D341Med (cell line): Measurements from ENCODE around the gene PRX.
"Not testable (repeated sequence)": the region's sequence is repeated elsewhere in the genome, so short reads cannot be mapped to it uniquely, and the experiment has no call there.

Source experiments
- DNase-seq: peaks from one replicate; pipeline ENCODE4 v3.0.0; 2012; ENCODE audit warnings: low spot score

Gene PRX

DNA sequence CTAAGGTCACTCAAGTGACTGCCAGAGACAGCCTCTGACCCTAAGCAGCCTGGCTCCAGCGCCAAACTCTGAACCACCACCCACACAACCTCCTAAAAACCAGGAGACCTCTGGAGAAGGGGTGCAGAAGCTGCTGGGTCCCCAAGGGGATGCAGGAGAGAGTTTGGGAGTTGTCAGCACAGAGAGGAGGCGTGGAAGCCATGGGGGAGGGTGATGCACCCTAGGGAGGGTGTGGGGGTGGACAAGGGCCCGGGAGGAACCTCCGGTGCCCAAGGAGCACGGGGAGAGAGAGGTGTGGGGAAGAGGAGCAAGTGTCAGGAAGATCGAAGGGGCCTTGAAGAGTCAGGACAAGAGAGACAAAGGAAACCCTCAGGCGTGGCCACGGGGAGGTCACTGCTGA lies 21.1 kb downstream of the PRX start:
- no peak for DNase-seq

DNA sequence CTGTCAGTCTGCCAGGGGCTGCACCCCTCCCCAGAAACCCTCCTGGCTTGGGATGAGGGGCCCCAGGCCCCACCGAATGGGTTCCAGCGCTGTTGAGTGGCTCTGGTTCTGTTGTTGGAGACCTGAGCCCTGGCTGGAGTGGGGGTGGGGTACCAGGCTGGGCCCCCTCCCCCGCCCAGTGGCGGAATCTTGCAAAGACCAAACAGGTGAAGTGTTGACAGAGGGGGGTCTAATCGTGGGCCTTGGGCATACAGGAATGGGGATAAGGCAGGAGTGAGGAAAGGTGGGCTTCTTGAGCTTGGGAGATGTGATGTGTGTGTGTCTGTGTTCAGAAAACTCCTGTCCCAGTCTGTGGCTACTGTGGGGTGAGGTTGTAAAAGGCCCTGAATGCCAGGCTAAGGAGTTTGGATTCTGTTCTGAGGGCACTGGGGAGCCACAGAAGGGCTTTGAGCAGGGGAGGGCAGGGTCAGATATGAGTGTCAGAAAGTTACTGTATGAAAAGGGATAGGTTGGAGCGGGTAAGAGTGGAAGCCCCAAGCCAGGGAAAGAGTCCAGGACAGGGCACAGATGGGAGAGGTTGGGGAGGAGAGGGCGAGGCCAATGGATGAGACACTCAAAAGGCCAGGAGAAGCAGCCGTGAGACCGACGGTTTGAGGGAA lies 23.0 kb downstream of the PRX start, which contains the start of gene HIPK4:
Gene HIPK4, minus strand, starts transcription at position 98 of the 659 bp plus-strand sequence. CDS start 279 bp downstream, outside the sequence.
- no peak for DNase-seq

DNA sequence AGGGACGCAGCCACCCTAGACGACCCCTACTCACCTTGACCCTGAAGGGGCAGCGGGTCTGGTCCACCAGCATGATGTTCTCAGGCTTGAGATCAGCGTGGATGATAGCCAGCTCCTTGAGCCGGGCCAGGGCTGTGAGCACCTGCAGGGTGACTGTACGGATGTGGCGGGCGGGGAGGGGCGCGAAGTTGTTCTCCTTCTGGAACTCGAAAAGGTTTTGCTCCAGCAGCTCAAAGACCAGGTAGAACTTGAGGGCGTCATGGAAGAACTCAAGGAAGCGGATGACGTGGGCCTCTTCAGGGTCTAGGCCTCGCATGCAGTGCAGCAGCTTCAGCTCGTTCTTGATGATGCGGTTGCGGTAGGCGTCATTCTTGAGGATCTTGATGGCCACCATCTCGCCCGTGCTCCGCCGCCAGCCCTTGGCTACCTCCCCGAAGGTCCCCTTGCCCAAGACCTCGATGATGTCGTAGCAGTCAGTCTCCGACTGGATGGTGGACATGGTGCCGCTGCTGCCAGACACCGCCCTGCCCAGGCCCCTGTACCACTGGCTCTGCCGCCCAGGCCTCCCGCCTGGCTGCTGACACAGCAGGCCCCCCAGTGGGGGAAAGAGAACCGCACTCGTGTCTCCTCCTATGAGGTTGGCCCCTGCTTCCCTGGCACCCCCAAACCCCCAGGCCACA lies 23.6 kb downstream of the PRX start:
- DNase-seq = no peak

DNA sequence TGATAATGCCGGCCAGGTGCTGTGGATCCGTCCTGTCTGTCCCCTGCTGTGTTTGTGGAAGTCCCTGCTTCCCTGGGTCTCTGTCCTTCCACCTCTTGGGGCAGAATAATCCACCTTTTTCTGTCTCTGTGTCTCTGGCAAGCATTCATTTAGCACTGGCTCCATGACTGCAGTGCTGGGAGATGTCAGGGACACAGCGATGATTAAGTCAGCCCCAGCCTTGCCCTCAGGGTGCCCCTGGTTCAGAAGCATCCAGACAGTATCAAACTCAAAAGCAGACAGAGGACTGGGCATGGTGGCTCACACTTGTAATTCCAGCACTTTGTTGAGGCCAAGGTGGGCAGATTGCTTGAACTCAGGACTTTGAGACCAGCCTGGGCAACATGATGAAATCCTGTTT lies 24.7 kb downstream of the PRX start:
- no peak for DNase-seq

DNA sequence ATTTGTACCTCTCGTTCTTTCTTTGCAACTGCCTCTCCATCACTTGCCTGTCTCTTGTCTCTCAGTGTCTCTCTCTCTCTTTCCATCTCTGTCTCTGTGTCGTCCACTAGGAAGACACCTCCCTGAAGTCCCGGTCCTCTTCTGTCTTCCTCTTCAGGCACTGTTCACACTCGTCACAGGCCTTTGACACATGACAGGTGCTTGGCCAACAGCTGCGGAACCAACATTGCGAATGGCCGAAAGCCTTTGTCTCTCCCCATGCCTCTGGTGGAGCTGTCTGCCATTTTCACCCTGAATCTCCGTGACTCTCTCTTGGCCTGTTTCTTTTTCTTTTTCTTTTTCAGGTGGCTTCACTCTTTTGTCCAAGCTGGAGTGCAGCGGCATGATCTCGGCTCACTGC lies 26.0 kb downstream of the PRX start:
- DNase-seq = no peak

DNA sequence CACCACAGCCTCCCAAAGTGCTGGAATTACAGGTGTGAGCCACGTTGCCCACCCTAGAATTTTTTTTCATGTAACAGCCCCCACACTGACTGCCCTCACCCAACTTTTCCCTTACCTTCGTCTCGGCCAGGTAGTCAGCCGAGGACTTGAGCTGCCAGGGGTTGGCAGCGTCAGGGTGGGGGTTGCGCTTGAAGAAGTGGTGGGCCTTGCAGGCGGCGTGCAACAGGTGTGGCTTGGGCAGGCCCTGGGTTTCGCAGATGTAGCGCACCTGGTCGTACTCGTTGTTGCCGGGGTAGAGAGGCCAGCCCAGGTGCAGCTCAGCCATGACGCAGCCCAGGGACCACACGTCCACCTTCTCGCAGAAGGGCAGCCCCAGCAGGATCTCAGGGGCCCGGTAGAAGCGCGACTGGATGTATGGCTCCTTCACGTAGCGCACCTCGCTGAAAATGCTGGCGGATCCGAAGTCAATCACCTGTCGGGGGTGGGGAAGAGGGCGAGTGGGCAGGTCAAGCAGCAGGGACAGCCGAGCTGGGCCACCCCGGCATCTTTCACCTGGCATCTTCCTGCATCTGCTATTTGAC lies 29.4 kb downstream of the PRX start:
- no peak for DNase-seq

DNA sequence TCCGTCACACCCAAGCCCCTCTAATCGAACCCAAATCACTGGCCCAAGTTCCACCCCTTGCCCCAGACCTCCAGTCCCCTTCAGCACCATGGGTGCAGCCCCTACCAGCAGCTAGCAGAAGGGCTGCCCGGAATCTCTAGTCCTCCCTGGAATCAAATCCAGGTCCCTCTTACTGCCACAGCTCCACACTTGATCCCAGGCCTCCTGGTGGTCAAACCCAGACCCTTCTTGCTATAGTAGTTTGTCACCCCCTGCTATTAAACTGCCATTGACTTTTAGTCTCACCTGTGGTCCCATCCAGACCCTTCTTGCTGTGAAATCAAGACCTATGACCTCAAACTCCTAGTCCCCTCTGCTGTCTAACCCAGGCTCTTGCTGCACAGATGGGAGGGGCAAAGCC lies 31.9 kb downstream of the PRX start:
- DNase-seq = peak; percentile 30

DNA sequence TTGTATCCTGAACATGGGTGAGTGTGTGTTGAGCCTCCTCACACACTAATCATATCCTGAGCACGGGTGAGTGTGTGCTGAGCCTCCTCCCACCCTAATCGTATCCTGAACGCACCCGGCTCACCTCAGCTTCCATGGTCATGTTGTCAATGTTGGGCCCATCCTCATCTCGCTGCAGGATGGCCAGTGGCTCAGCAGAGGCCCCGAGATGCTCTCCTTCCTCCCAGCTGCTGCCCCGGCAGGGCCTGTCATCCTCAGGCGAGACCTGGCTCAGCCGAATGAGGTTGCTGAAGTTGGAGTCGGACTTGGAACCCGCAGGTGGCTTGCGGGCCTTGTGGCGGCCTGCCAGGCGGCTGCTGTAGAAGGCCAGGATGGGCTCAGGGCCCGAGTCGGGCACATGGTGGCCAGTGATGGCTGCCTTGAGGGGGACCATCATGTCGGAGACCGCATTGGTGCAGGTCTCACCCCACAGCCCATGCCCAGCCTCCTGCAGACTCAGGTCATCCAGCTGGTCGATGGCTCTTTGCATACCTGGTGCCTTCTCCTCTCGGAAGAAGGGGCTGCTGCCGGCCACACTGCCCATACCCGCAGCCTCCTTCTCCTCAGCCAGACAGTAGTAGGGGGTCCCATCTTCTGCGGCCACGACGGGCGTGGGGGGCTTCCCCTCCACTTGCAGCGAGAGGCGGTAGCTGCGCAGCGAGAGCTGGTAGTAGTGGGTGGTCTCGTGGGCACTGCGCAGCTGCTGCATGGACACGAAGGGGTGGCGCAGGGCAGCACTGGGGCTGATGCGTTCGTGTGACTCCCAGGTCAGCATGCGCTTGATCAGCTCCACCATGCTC lies 32.8 kb downstream of the PRX start:
- DNase-seq = peak; percentile 30

DNA sequence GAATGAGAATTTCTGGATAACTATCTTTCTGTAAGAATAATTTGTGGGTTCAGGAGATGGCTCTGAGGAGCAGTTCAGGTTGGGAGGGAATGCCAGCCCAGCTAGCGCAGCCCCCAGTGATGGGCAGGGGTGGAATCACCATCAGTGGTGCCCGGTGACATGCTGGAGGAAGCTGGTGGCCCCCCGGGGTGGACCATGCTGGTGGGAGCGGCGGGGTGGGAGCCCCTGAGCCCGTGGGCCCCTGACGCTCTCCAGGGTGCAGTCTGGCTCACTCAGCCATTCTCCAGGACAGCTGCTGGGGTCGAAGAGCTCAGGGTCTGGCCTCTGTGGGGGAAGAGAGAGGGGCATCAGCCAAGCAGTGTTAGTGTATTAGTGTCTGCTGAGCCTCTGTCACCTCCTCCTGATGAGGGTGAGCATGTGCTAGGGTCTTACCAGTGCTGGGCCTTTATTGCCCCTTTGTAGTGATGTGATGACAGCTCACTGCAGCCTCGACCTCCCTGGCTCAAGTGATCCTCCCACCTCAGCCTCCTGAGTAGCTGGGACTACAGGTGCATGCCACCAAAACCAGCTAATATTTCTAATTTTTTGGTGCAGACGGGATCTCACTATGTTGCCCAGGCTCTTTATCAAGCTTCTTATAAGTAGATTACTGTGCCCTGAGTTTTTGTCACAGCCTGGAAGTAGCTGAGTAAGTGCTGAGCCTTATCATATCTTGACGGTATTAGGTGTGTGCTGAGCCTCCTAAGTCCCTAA lies 33.6 kb downstream of the PRX start:
- no peak for DNase-seq

DNA sequence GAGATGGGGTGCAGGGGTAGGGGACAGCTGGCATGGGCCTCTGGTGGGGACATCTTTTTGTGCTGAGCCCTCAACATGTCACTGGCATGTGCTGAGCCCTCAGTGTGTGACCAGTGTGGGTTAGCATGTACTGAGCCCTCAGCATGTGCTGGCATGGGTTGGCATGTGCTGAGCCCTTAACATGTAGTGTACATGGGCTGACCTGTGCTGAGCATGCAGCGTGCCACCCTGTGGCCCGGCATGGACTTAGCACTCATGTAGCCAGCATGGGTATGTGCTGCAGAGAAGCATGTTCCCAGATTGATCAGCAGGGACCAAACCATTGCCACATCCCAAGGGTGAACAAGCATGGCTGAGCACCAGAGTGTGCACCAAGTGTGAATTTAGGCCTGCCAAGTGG lies 34.7 kb downstream of the PRX start:
- DNase-seq = no peak

DNA sequence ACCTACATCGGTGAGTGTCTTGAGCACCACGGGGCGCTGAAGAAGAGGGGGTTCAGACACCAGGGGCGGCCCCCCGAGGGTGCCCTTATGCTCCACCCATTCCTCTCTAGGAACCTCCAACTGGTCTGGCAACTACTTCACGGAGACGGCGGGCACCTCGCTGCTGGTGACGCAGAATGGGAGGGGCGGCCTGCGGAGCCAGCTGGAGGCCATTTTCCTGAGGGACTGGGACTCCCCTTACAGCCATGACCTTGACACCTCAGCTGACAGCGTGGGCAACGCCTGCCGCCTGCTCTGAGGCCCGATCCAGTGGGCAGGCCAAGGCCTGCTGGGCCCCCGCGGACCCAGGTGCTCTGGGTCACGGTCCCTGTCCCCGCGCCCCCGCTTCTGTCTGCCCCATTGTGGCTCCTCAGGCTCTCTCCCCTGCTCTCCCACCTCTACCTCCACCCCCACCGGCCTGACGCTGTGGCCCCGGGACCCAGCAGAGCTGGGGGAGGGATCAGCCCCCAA lies 35.2 kb downstream of the PRX start:
- peak; percentile 28 for DNase-seq

DNA sequence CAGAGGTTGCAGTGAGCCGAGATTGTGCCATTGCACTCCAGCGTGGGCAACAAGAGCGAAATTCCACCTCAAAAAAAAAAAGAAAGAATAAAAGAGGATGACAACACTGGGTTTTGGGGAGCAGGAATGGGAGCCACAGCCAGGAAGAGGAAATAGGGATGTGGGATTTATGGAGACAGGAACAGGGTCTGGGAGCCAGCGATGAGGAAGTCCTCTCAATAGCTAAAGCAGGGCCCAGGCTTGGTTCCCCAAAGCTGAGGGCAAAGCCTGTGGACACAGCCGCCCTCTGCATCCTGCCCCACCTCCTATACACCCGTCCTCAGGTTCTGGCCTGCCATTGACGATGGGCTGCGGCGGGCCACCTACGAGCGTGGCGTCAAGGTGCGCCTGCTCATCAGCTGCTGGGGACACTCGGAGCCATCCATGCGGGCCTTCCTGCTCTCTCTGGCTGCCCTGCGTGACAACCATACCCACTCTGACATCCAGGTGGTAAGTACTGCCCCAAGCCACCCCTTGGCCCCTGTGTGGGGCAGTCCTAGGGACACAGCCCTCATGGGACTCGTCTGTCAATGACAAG lies 36.8 kb downstream of the PRX start:
- DNase-seq = no peak

DNA sequence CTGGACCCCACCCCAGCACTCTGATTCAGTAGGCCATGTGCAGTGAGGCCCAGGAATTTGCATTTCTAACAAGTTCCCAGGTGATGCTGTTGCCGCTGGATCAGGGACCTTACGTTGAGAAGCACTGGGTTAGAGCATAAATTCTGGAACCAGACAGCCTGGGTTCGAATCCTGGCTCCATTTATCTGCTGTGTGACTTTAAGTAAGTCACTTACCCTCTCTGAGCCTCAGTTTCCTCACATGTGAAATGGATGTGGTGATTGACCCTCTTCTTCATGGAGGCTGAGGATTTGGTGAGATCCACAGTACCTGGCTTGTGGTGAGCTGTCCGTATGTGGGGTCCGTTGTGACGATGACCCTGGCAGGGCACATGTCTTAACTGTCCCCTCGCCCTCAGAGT lies 39.1 kb downstream of the PRX start:
- DNase-seq = no peak

DNA sequence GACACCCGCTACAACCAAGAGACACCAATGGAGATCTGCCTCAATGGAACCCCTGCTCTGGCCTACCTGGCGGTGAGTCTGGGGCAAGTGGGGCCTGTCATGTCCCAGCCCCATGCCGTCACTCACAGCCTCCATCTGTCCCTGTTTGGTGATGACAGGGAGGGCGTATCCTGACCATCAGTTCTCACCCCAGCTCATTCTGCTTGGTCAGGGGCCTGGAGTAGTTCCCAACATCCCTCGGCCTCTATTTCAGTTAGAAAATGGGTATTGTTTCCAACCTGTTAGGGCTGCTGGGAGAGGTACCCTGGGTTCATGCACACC lies 41.4 kb downstream of the PRX start:
- DNase-seq = no peak

DNA sequence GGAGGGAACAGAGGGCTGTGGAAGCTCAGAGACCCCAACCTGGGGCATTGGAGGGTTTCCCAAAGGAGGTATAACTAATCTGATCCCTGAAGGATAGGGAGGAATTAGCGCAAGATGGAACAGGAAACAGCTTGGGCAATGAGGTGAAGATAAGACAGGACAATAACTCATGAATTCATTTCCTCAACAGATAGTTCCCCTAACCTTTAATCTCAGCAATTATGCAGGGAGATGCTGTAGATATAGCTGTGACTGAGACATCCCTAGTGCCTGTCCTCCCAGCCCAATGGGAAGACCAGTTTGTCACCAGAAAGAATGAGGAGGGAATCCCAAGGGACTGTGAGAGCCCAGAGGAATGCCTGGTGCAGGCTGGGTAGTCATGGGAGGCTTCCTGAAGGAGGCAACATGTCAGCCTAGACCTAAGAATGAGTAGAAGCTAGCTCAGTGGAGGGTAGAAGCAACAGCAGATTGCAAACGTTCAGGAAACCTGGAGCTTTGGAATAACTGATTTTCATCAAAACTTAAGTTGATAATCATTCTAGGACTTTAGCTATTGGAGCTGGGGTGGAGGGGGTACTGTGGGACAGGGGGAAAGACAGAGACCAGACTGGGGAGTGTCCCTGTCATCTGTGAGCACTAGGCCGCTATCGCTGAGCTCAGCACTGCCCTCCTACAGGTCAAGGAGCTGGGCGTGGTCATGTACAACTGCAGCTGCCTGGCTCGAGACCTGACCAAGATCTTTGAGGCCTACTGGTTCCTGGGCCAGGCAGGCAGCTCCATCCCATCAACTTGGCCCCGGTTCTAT lies 42.0 kb downstream of the PRX start:
- DNase-seq = no peak

DNA sequence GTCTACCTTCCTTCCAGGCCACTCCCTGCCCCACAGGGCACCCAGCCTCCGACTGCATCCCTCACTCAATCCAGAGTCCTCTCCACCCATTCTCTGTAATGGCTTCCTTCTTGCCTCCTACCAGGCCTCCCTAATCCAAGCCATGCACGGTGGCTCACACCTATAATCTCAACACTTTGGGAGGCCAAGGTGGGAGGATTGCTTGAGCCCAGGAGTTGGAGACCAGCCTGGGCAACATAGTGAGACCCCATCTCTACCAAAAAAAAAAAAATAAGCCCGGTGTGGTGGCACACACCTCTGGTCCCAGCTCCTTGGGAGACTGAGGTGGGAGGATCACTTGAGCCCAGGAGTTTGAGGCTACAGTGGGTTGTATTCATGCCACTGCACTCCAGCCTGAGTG lies 42.9 kb downstream of the PRX start:
- DNase-seq = not testable (repeated sequence)

DNA sequence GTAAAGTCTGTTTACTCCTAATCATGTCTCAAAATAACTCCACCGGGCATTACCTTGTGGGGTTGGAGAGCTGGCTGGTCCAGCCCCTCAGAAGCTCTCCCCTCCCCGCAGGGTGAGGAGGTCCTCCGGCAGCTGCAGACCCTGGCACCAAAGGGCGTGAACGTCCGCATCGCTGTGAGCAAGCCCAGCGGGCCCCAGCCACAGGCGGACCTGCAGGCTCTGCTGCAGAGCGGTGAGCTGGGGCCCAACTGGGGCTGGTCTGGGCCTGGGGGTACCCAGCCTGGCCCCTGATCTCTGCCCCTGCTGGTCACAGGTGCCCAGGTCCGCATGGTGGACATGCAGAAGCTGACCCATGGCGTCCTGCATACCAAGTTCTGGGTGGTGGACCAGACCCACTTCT lies 43.4 kb downstream of the PRX start:
- DNase-seq = peak; percentile 43

DNA sequence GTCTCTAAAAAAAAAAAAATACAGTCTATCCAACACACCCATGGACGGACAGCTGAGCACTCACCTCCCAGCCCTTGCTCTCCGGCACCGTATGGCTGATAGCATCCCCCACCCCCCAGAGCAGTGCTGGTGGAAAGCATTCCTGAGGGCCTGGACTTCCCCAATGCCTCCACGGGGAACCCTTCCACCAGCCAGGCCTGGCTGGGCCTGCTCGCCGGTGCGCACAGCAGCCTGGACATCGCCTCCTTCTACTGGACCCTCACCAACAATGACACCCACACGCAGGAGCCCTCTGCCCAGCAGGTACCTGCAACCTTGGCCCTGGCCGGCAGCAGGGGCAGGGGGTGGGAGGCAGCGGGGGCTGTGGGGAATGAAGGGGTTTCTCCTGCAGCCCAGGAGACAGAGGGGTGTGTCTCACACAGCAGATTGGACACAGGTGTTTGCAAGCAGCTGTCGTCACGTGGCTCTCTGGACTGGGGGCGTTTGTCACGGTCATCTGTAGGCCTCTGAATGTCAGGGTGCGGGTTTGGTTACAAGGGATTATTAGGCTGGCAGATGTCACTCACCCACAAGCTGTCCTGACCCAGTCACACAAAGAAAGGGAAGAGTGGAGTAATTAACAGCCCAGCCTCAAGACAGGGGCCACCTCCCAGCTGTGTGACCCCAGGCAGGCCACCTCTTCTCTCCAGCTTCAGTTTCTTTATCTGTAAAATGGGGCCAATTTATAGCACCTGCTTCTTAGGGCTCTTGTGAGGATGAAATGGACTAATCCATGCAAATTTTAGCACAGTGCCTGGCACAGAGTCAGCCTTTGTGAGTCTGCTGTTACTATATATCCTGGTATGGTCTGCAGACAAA lies 45.4 kb downstream of the PRX start:
- no peak for DNase-seq

DNA sequence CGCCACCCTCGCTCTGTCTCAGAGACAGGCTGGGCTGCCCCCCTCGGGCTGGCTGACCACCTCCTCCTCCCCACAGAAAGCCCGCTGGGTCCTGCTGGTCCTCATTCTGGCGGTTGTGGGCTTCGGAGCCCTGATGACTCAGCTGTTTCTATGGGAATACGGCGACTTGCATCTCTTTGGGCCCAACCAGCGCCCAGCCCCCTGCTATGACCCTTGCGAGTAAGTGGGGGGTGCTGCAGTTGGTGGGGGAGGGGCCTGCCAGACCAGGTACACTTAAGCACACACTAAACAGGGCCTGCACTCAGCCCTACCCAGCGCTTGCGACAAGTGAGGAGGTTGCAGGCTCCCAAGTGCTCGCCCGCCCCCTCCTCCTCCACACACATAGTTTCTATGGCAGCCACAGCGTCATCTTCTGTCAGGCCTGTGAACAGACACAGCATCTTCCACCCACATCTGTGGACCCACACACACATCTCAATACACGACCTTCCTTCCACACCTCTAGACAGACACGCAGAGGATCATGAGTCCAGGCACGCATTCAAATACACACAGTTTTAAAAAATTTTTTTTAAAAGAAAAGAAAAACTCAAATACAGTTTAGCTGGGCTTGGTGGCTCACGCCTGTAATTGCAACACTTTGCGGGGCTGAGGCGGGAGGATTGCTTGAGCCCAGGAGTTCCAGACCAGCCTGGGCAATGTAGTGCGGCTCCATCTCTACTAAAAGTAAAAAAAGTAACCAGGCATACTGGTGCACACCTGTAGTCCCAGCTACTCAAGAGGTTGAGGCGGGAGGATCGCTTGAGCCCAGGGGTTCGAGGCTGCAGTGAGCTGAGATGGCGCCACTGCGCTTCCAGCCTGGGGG lies 46.2 kb downstream of the PRX start:
- no peak for DNase-seq
